Measurements from ENCODE around the gene GPLD1. TPM values are rescaled to one million over a fixed set of nuclear protein-coding genes. Genes with fewer than 3 reads are reported as not detected.

Gene GPLD1
- total RNA-seq, 4 donors from 2014 or later, result 0.27 to 1.9 (median 0.64) TPM

GRCh38 chr6:24394061-24394779 lies 95.2 kb downstream of the GPLD1 start:
- DNase-seq, result no peak
- WGBS, 2 donors, result 79 to 85% methylated on average over 2 of the region's 2 CpGs
- intact Hi-C loops (cut with DNase I), result no loop called here

GRCh38 chr6:24391756-24392405 lies 97.5 kb downstream of the GPLD1 start:
- DNase-seq, result no peak
- Histone ChIP-seq H3K27ac (no peak overlapping the region), H3K4me1 (peaks cover 0 to 4% (median 0%) of the 10 kb centered on the region in 3 donors), H3K36me3 (no peaks in the 10 kb centered on the region), H3K9me3 (no peaks in the 10 kb centered on the region), H3K27me3 (peaks cover 0 to 14% (median 0%) of the 10 kb centered on the region in 4 donors), H3K4me3 (no peak overlapping the region)
- intact Hi-C loops (cut with DNase I), result no loop called here
- TF ChIP-seq CTCF (IDR thresholded peaks at IDR 0.05) (no peak), POLR2A (IDR thresholded peaks at IDR 0.05) (no peak)
- 73 to 77% methylated on average over 2 of the region's 2 CpGs for WGBS, 2 donors

More at GRCh38 chr6:24394061-24394779, 95.2 kb downstream of the GPLD1 start:
- no peaks in the 10 kb centered on the region for H3K36me3 ChIP-seq
- H3K4me1 ChIP-seq, result peaks cover 0 to under 1% (median 0%) of the 10 kb centered on the region in 3 donors
- H3K9me3 ChIP-seq, result no peaks in the 10 kb centered on the region
- no peak overlapping the region for H3K27ac ChIP-seq
- H3K4me3 ChIP-seq, result no peak overlapping the region
- peaks cover 0 to 30% (median 0%) of the 10 kb centered on the region in 4 donors for H3K27me3 ChIP-seq
- TF ChIP-seq CTCF (IDR thresholded peaks at IDR 0.05) (no peak), POLR2A (IDR thresholded peaks at IDR 0.05) (no peak)

- no peak for TF ChIP-seq CTCF (IDR thresholded peaks at IDR 0.05)
- no peak for TF ChIP-seq POLR2A (IDR thresholded peaks at IDR 0.05)
- WGBS, 2 donors, result 54 to 60% methylated on average over 2 of the region's 2 CpGs
- Histone ChIP-seq H3K27me3 (peaks cover 0 to 8% (median 0%) of the 10 kb centered on the region in 4 donors), H3K4me1 (peaks cover 0 to 4% (median 0%) of the 10 kb centered on the region in 3 donors), H3K4me3 (no peak overlapping the region), H3K9me3 (no peaks in the 10 kb centered on the region), H3K36me3 (no peaks in the 10 kb centered on the region), H3K27ac (no peak overlapping the region)
- intact Hi-C loops (cut with DNase I), result no loop called here
- DNase-seq, result no peak
These were observed 98.2 kb downstream of the GPLD1 start for GRCh38 chr6:24391208-24391607.

GRCh38 chr6:24387818-24388217 lies 101.6 kb downstream of the GPLD1 start:
- TF ChIP-seq CTCF (IDR thresholded peaks at IDR 0.05) (no peak), POLR2A (IDR thresholded peaks at IDR 0.05) (no peak)
- intact Hi-C loops (cut with DNase I), result loop anchor here (10.0 kb wide), 1 partner anchor 103 kb away; no protein-coding TSS in a partner anchor
- Histone ChIP-seq H3K27me3 (no peaks in the 10 kb centered on the region), H3K4me3 (no peak overlapping the region), H3K36me3 (no peaks in the 10 kb centered on the region), H3K9me3 (no peaks in the 10 kb centered on the region), H3K4me1 (peaks cover 0 to 4% (median 0%) of the 10 kb centered on the region in 3 donors), H3K27ac (no peak overlapping the region)
- WGBS, 2 donors, result 29 to 55% methylated on average over 1 of the region's 1 CpG
- DNase-seq, result no peak
